Esophagus squamous epithelium (tissue), 4 donors: ENCODE measurements around the gene SLC8A2.

ENCODE experiments used
- POLR2A ChIP-seq, 4 donors: fragments of 450-650 bp; IDR thresholded peaks; one replicate each; pipeline ENCODE4 v1.6.1; 2017; ENCODE audit warnings: antibody characterized with exemption in 4 of 4, mild to moderate bottlenecking in 4 of 4, moderate library complexity in 3 of 4
- TF ChIP-seq, protein P1 (sequence below), 6 experiments: fragments of 450-650 bp in 4 of 6; fragments of 200-600 bp in 2 of 6; sonication (generic) in 2 of 6; IDR thresholded peaks; one replicate each; pipeline ENCODE4 v1.5.1; 2016 to 2019; ENCODE audit warnings: antibody characterized with exemption in 6 of 6, mild to moderate bottlenecking in 4 of 6, moderate library complexity in 4 of 6

DNA sequence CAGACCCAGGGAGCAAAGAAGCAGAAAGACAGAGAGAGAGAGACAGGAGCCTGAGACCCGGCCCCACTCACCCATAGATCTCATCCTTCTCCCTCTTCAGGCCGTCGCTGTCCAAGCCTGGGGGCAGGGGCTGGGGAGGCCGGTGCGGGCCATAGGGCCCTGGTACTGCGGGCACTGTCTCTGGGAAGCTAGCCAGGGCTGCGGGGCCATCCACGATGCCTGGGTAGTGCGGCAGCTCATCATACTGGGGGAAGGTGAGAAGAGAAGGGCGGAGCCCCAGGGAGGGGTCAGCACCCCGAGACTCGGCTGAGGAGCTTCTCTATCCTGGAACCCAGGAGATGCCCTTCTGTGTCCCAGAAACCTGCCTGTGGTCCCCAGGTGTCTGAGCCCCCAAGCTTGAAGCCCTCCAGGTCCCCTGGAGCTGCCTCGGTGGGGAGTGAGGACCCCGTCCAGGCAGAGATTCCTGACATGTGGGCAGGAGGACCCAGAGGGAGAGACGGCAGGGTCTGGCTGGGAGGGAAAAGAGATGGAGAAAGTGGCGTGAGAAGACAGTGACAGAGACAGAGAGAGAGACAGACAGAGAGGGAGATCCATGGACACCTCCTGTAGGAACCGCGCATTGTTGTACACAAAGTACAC lies 54.5 kb downstream of the SLC8A2 start:
- TF ChIP-seq POLR2A (IDR thresholded peaks at IDR 0.05): no peak
- TF ChIP-seq, protein P1, sequence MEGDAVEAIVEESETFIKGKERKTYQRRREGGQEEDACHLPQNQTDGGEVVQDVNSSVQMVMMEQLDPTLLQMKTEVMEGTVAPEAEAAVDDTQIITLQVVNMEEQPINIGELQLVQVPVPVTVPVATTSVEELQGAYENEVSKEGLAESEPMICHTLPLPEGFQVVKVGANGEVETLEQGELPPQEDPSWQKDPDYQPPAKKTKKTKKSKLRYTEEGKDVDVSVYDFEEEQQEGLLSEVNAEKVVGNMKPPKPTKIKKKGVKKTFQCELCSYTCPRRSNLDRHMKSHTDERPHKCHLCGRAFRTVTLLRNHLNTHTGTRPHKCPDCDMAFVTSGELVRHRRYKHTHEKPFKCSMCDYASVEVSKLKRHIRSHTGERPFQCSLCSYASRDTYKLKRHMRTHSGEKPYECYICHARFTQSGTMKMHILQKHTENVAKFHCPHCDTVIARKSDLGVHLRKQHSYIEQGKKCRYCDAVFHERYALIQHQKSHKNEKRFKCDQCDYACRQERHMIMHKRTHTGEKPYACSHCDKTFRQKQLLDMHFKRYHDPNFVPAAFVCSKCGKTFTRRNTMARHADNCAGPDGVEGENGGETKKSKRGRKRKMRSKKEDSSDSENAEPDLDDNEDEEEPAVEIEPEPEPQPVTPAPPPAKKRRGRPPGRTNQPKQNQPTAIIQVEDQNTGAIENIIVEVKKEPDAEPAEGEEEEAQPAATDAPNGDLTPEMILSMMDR (IDR thresholded peaks at IDR 0.05): no peak
